CD4-positive, alpha-beta memory T cell (primary cell): ENCODE data around the gene NT5E. TPM values are rescaled to one million over a fixed set of nuclear protein-coding genes. Genes with fewer than 3 reads are reported as not detected.

Source experiments
- CTCF ChIA-PET: fragments of 350-600 bp; sonication (Branson Sonifier 250); formaldehyde crosslinking; loops from one replicate; lab custom pipeline; 2021; ENCODE audit warnings: inconsistent platforms; ENCODE audit not compliant: partially characterized antibody; lab: Charles Lee
- POLR2A ChIA-PET: fragments of 350-600 bp; sonication (Branson Sonifier 250); formaldehyde crosslinking; loops from one replicate; lab custom pipeline; 2021; ENCODE audit not compliant: partially characterized antibody; lab: Charles Lee
- DNase-seq, 5 donors: peaks; one replicate each; pipeline versions ENCODE4 v3.0.0 to v3.0.0-alpha.2; 2020 to 2022; ENCODE audit warnings: mixed read lengths in 1 of 5
- H3K27ac ChIP-seq: one replicate; pipeline ENCODE4 v1.7.0; 2013; ENCODE audit warnings: low read depth, low read length
- H3K27me3 ChIP-seq: 2 replicates; pipeline ENCODE4 v1.7.0; 2013; ENCODE audit warnings: mild to moderate bottlenecking, low read length, moderate library complexity; ENCODE audit not compliant: insufficient read depth
- H3K36me3 ChIP-seq: 2 replicates; pipeline ENCODE4 v1.7.0; 2013; ENCODE audit warnings: mild to moderate bottlenecking, low read length, moderate library complexity; ENCODE audit not compliant: insufficient read depth
- H3K4me1 ChIP-seq: 2 replicates; pipeline ENCODE4 v1.7.0; 2013; ENCODE audit warnings: mild to moderate bottlenecking, low read length, moderate library complexity; ENCODE audit not compliant: insufficient read depth
- H3K4me3 ChIP-seq, 2 donors: one replicate each; pipeline ENCODE4 v1.7.0; 2013; ENCODE audit warnings: low read length in 2 of 2, mild to moderate bottlenecking in 1 of 2
- H3K9me3 ChIP-seq, 2 donors: one replicate each; pipeline ENCODE4 v1.7.0; 2013; ENCODE audit warnings: low read length in 2 of 2, control low read depth in 1 of 2; ENCODE audit not compliant: control insufficient read depth in 1 of 2
- H3K27ac Mint-ChIP-seq, 7 donors: one replicate each; pipeline ENCODE4 v1.8.0; 2020 to 2021; ENCODE audit warnings: mixed read lengths in 7 of 7, mild to moderate bottlenecking in 6 of 7, inconsistent platforms in 3 of 7, moderate library complexity in 3 of 7
- H3K27me3 Mint-ChIP-seq, 2 donors: one replicate each; pipeline ENCODE4 v1.8.0; 2020 to 2021; ENCODE audit warnings: mixed read lengths in 2 of 2
- H3K36me3 Mint-ChIP-seq, 2 donors: one replicate each; pipeline ENCODE4 v1.8.0; 2020 to 2021; ENCODE audit warnings: mixed read lengths in 2 of 2, inconsistent platforms in 1 of 2, mild to moderate bottlenecking in 1 of 2
- H3K4me1 Mint-ChIP-seq, 4 donors: one replicate each; pipeline ENCODE4 v1.8.0; 2020 to 2021; ENCODE audit warnings: mixed read lengths in 4 of 4, mild to moderate bottlenecking in 1 of 4
- H3K4me3 Mint-ChIP-seq, 8 donors: one replicate each; pipeline ENCODE4 v1.8.0; 2020 to 2021; ENCODE audit warnings: mixed read lengths in 8 of 8, mild to moderate bottlenecking in 7 of 8, moderate library complexity in 6 of 8, inconsistent platforms in 3 of 8
- H3K9me3 Mint-ChIP-seq, 8 donors: one replicate each; pipeline ENCODE4 v1.8.0; 2020 to 2021; ENCODE audit warnings: mixed read lengths in 8 of 8, mild to moderate bottlenecking in 5 of 8, inconsistent platforms in 3 of 8, moderate library complexity in 1 of 8
- intact Hi-C: fragments of 100-400 bp; cut with micrococcal nuclease; formaldehyde crosslinking; loops from one replicate; pipeline ENCODE4 v1.15.1; 2023
- polyA plus RNA-seq, 2 donors: library from polyadenylated mRNA; unstranded; fragments of 300-500 nt; fragmentation: Illumina TruSeq; gene quantifications; one replicate each; pipeline ENCODE4 v1.2.3, GENCODE V29; 2021
- total RNA-seq, 2 experiments: library from RNA; stranded (reverse); gene quantifications; one replicate each; pipeline ENCODE4 v1.2.3, GENCODE V29; 2021

NT5E gene
- total and polyA plus RNA-seq, 4 experiments from 2014 or later: 3.3 to 15.8 (median 9.1) TPM

DNA sequence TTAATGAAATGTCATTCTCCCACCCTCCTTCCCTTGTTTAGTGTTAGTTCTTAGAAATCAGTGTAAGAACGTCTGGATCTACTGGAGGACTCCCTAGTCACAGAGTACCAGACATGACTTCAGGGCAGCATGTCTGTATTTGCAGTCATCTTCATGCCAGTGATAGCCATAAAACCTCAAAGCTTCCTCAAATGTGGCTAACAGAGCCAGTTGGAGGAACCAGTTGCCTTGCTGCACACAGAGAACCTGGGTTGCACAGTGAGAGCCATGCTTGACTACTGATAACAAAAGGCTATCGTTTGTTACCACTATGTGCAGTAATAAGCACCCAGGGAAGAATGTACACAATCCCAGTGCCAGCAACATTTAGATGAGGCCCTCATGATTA lies 20.1 kb downstream of the NT5E start:
- ChIA-PET CTCF (no interaction called here), POLR2A (no interaction called here)
- intact Hi-C loops: no loop called here
- Histone ChIP-seq H3K36me3 (no peaks in the 10 kb centered on the region), H3K27me3 (no peaks in the 10 kb centered on the region), H3K4me1 (peaks cover under 1% of the 10 kb centered on the region), H3K27ac (no peak overlapping the region), H3K9me3 (no peaks in the 10 kb centered on the region), H3K4me3 (no peak overlapping the region)
- peaks cover 3 to 9% (median 7%) of the 10 kb centered on the region in 4 donors for H3K4me1 Mint-ChIP-seq
- DNase-seq: no peak
- H3K9me3 Mint-ChIP-seq: no peaks in the 10 kb centered on the region
- no peak overlapping the region for H3K27ac Mint-ChIP-seq
- no peak overlapping the region for H3K4me3 Mint-ChIP-seq
- no peaks in the 10 kb centered on the region for H3K36me3 Mint-ChIP-seq
- peaks cover 2 to 4% of the 10 kb centered on the region in 2 donors for H3K27me3 Mint-ChIP-seq

DNA sequence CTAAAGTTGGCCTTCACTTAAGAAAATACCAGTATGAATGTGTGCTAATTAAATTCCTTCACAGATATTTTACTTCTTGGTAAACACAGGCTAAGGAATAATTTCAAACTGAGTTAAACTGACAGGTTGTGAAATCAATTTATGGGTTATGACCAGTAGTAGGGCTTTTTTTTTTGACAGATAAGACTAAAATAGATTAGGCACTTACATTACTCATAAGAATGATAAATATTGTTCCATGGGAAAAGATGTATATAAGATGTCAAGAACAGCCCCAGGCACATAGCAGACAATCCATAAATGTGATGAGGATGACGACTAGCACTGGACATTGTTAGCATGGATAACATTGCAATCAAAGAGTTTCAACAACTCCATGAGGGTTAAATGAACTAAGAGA lies 22.9 kb downstream of the NT5E start:
- POLR2A ChIA-PET: no interaction called here

DNA sequence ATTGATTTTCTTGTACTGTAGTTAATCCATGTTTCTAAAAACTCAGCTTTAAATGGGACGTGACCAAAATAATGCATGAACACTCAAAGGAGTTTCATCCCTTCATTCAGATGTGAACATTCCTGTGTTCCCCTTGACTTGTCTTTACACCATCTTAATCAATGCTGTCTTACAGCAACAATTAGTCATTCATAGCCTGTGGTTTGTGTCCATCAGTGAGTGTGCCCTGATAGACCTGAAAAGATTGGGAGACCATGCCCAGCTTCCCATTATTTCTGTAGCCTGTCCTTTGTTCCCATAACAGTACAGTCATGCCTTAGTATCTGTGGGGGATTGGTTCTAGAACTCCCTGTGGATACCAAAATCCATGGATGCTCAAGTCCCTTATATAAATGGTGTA lies 23.9 kb downstream of the NT5E start:
- H3K36me3 ChIP-seq: no peaks in the 10 kb centered on the region
- H3K9me3 ChIP-seq: no peaks in the 10 kb centered on the region
- peaks cover 3 to 6% of the 10 kb centered on the region in 2 donors for H3K27me3 Mint-ChIP-seq
- ChIA-PET POLR2A (no interaction called here), CTCF (interaction anchor here (1.9 kb wide), 1 partner anchor 9 kb away, joined by 16 read pairs; no protein-coding TSS in a partner anchor)
- peaks cover 0 to 3% (median 0%) of the 10 kb centered on the region in 8 donors for H3K9me3 Mint-ChIP-seq
- H3K27ac ChIP-seq: no peak overlapping the region
- no peak for DNase-seq
- no peak overlapping the region for H3K27ac Mint-ChIP-seq
- H3K27me3 ChIP-seq: no peaks in the 10 kb centered on the region
- peaks cover 0 to 4% (median 0%) of the 10 kb centered on the region in 4 donors for H3K4me1 Mint-ChIP-seq
- no peaks in the 10 kb centered on the region for H3K36me3 Mint-ChIP-seq
- intact Hi-C loops: no loop called here
- no peak overlapping the region for H3K4me3 ChIP-seq
- no peaks in the 10 kb centered on the region for H3K4me1 ChIP-seq
- H3K4me3 Mint-ChIP-seq: no peak overlapping the region

More for the DNA sequence above, 22.9 kb downstream of the NT5E start:
- intact Hi-C loops: no loop called here
- no peaks in the 10 kb centered on the region for H3K27me3 ChIP-seq
- H3K4me3 Mint-ChIP-seq: no peak overlapping the region
- H3K4me1 ChIP-seq: no peaks in the 10 kb centered on the region
- no peak for DNase-seq
- H3K4me1 Mint-ChIP-seq: peaks cover 0 to 4% (median 0%) of the 10 kb centered on the region in 4 donors
- no peaks in the 10 kb centered on the region for H3K36me3 ChIP-seq
- peaks cover 0 to 3% (median 0%) of the 10 kb centered on the region in 8 donors for H3K9me3 Mint-ChIP-seq
- H3K27me3 Mint-ChIP-seq: peaks cover 3 to 6% of the 10 kb centered on the region in 2 donors
- no peak overlapping the region for H3K27ac Mint-ChIP-seq
- no peaks in the 10 kb centered on the region for H3K9me3 ChIP-seq
- H3K4me3 ChIP-seq: no peak overlapping the region
- CTCF ChIA-PET: interaction anchor here (1.9 kb wide), 1 partner anchor 10 kb away, joined by 16 read pairs; no protein-coding TSS in a partner anchor
- no peak overlapping the region for H3K27ac ChIP-seq
- H3K36me3 Mint-ChIP-seq: no peaks in the 10 kb centered on the region

DNA sequence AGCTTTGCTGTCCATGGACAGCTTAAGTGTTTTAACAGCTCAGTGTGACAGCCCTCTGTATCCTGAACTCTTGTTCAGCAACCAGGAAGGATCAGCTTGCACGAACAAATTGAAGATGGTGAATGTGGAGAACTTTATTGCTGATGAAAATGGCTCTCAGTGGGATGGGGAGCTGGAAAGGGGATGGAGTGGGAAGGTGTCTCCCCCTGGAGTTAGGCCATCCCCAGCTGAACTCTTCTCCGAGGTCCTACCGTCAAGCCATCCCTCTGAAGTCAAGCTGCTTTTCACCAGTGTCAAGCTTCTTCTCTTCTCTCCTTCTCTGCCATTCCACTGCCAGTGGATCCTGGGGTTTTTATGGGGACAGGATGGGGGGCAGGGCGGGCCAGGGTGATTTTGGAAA lies 26.6 kb downstream of the NT5E start:
- H3K9me3 Mint-ChIP-seq: peaks cover 0 to 3% (median 0%) of the 10 kb centered on the region in 8 donors
- intact Hi-C loops: no loop called here
- no peaks in the 10 kb centered on the region for H3K36me3 ChIP-seq
- peaks cover 0 to 4% (median 0%) of the 10 kb centered on the region in 4 donors for H3K4me1 Mint-ChIP-seq
- POLR2A ChIA-PET: interaction anchor here (1.4 kb wide), 1 partner anchor 14 kb away, joined by 3 read pairs; no protein-coding TSS in a partner anchor
- H3K27ac Mint-ChIP-seq: no peak overlapping the region
- no peaks in the 10 kb centered on the region for H3K27me3 ChIP-seq
- H3K36me3 Mint-ChIP-seq: no peaks in the 10 kb centered on the region
- H3K9me3 ChIP-seq: no peaks in the 10 kb centered on the region
- CTCF ChIA-PET: interaction anchor here (1.4 to 2.6 kb wide), 2 partner anchors 8 to 122 kb away, joined by 3 to 10 read pairs; no protein-coding TSS in a partner anchor
- H3K4me3 Mint-ChIP-seq: no peak overlapping the region
- no peak overlapping the region for H3K4me3 ChIP-seq
- no peak for DNase-seq
- peaks cover 2 to 6% of the 10 kb centered on the region in 2 donors for H3K27me3 Mint-ChIP-seq
- no peaks in the 10 kb centered on the region for H3K4me1 ChIP-seq
- H3K27ac ChIP-seq: no peak overlapping the region

DNA sequence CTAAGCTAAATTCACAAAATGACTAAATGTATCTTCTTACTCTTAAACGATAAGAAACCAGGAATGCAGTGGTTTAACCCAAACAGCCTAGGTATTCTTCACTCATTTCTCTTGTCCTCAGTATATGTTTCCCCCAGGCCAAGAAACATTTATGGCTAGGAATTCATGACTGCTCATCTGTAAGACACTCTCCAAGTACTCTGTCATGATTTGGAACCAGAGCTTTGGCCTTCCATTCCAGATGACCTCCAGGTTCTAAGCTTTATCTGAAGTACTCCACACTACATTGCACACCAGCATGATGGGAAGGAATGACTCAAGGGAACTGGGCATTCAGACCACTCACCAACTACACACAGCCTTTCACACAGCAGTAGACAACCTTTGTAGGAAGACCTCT lies 29.3 kb downstream of the NT5E start:
- intact Hi-C loops: no loop called here
- H3K27ac ChIP-seq: no peak overlapping the region
- peaks cover 5% of the 10 kb centered on the region for H3K4me1 ChIP-seq
- H3K4me3 ChIP-seq: no peak overlapping the region
- Mint-ChIP-seq H3K36me3 (no peaks in the 10 kb centered on the region), H3K4me3 (no peak overlapping the region), H3K4me1 (peaks cover 3 to 10% (median 6%) of the 10 kb centered on the region in 4 donors), H3K9me3 (peaks cover 0 to 3% (median 0%) of the 10 kb centered on the region in 8 donors), H3K27ac (no peak overlapping the region), H3K27me3 (peaks cover 3 to 15% of the 10 kb centered on the region in 2 donors)
- no peaks in the 10 kb centered on the region for H3K27me3 ChIP-seq
- ChIA-PET CTCF (interaction anchor here (2.9 kb wide), 1 partner anchor 124 kb away, joined by 11 read pairs; no protein-coding TSS in a partner anchor), POLR2A (no interaction called here)
- no peaks in the 10 kb centered on the region for H3K9me3 ChIP-seq
- no peak for DNase-seq
- no peaks in the 10 kb centered on the region for H3K36me3 ChIP-seq

DNA sequence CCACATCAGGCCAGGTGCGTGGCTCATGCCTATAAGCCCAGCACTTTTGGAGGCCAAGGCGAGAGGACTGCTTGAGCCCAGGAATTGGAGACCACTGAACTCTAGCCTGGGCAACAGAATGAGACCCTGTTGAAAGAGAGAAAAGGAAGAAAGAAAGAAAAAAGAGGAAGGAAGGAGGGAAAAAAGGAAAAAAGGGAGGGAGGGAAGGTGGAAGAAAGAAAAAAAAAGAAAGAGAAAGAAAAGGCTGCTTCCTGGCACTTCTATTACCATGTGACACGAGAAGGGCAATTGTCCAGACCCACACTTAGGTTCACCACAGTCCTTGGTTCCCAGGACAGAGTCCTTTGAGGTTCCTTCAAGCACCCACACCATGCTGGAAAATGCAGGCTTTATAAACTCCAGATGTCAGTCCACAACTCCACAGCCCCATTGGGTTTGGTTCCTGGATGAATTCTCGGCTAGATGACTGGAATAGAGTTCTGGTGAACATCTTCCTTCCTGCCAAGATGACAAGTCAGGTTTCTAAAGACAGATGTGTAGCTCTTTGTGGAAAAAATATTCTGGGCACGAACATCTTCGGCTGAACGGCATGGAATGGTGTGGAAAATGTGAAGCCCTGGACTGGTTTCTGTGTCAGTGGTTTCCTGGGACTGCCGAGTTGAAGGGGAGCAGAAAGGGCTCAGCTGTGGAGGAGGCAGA lies 32.5 kb downstream of the NT5E start:
- Mint-ChIP-seq H3K4me1 (peaks cover 3 to 7% (median 6%) of the 10 kb centered on the region in 4 donors), H3K9me3 (no peaks in the 10 kb centered on the region), H3K36me3 (no peaks in the 10 kb centered on the region), H3K27ac (no peak overlapping the region), H3K4me3 (no peak overlapping the region), H3K27me3 (peaks cover 1 to 9% of the 10 kb centered on the region in 2 donors)
- no peak overlapping the region for H3K4me3 ChIP-seq
- ChIA-PET CTCF (interaction anchor here (0.6 to 5.8 kb wide), 38 partner anchors 9 to 196 kb away, joined by 3 to 80 read pairs (median 4); partner anchors contain the start of gene NT5E), POLR2A (interaction anchor here (0.9 to 1.1 kb wide), 3 partner anchors 32 to 196 kb away, joined by 3 to 5 read pairs (median 3); partner anchors contain the start of gene NT5E)
- intact Hi-C loops: no loop called here
- no peaks in the 10 kb centered on the region for H3K27me3 ChIP-seq
- peaks cover 5% of the 10 kb centered on the region for H3K4me1 ChIP-seq
- H3K36me3 ChIP-seq: no peaks in the 10 kb centered on the region
- H3K27ac ChIP-seq: no peak overlapping the region
- no peaks in the 10 kb centered on the region for H3K9me3 ChIP-seq
- DNase-seq: no peak
